ENCODE results near the gene FRMD4A.
"Not testable (repeated sequence)": the region's sequence is repeated elsewhere in the genome, so short reads cannot be mapped to it uniquely, and the experiment has no call there.

The FRMD4A gene

DNA sequence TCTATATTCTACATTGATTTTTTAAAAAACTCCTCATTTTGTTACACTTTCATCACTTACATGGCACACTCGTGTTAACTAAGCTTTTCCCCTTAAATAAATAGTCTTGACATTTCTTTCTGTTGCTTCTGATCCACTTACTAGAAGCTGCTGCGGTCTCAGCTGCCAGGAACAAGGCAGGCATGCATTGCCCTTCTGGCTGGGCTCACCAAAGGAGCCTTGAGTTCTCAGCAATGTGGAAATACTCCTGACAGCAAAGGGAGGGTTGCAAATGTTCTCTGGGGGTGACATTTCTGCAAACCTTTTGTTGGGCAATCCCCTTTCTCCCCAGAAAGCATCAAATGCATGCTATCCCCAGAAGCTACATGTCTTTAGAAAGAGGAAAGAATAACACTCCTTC, 393.9 kb downstream of the FRMD4A start:
- no peak for DNase-seq

DNA sequence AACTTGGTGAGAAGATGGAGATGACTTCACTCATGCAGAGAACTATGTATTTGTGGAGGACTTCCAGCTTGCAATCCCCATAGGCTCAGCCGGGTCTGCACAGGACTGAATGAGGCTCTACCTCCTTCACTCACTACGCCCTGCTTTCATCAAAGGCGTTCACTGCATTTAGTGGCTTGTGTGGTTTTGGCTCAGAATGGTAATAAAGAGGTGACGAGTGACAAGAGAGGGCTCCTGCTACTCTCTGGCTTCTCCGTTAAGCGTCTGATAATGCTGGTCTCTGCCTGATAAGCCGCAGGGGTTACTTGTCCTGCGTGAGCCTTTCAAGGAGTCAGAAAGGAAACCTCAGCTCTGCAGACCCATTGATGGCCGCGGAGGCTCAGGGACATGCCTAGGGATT, 400.6 kb downstream of the FRMD4A start:
- no peak for DNase-seq

DNA sequence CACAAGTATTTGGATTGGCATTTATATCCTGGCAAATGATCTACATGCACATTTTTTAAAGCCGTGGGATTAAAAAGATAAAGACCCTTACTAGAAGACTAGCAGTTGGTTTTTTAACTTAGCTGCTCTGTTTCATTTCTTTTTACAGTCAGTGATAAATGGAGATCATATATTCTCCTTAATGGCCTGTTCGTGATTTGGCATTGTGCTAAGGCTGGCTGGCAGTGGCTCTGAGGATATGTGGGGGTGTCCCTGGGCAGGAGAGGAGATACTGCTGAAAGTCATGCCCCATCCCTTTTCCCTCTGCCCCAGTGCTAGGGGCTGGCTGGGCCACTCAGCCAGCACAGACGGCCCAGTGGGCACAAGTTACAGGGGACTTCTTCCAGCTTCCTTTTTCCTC, 402.3 kb downstream of the FRMD4A start:
- DNase-seq = no peak

GRCh38 chr10:13925971-13926780, 404.5 kb downstream of the FRMD4A start:
- DNase-seq = no peak

DNA sequence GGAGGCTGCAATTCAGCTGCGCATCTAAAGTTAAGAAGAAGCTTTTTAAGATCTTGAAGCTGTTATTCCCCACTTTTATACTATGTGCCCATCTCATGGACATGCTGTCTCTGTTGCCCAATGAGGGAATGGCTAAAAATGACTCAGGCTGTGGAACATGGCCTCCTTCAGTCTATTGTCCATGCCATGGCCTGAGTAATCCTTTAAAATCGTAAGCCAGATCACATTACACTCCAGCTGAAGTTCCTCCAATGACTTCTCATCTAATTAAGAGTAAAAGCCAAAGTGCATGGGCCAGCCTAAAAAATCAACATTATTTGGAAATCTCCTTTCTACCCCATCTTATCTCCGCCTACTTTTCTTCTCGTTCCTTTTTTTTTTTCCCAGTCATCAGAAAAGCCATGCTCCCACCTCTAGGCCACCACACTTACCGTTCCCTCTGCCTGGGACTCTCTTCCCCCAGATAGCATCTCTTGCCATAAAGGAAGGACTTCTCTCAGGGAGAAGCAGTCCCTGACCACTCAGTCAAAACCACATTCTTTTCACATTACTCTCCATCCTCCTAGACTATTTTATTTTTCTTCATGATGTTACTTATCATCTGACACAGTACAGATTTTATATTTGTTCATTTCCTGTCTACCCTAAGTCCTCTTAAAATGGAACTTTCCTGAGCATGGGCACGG, 406.5 kb downstream of the FRMD4A start:
- no peak for DNase-seq

GRCh38 chr10:13922586-13922985, 408.1 kb downstream of the FRMD4A start:
- no peak for DNase-seq

DNA sequence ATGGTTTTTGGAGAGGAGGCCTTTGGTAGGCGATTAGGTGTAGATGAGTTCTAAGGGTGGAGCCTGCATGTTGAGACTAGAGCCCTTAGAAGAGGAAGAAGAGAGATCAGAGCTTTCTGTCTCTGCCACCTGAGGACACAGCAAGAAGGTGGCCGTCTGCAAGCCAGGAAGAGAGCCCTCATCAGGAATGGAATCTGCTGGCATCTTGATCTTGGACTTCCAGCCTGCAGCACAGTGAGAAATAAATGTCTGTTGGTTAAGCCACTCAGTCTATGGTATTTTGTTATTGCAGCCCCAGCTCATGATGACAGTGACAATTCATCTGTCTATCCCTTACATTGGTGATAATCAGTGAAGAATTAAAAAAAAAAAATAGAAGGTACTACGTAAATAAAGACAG, 408.8 kb downstream of the FRMD4A start:
- no peak for DNase-seq

DNA sequence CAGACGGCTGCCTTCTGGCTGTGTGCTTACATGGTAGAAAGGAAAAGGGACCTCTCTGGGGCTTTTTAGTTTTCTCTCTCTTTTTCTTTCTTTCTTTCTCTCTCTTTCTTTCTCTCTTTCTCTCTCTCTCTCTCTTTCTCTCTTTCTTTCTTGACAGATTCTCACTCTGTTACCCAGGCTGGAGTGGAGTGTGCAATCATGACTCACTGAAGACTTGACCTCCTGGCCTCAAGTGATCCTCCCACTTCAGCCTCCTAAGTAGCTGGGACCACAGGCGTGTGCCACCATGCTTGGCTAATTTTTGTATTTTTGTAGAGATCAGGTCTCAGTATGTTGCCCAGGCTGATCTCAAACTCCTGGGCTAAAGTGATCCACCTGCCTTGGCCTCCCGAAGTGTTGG, 409.6 kb downstream of the FRMD4A start:
- not testable (repeated sequence) for DNase-seq

DNA sequence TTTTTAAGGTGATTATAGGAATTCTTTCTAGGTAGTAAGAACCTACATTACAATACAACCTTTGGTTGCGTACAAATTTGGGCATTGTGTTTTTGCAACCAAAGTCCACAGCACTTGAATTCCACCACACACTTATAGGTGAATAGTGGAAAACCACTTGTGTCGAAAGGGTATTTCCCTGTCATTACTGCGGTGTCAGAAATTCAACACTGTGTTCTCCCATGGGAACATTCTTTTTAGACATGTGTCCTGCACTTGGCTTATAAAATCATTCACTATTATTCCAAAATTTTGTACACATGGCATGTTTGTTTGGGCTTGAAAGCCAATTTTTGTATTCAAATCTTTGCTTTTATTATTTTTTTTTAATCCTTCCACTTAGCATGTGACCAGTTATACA, 410.3 kb downstream of the FRMD4A start:
- no peak for DNase-seq

DNA sequence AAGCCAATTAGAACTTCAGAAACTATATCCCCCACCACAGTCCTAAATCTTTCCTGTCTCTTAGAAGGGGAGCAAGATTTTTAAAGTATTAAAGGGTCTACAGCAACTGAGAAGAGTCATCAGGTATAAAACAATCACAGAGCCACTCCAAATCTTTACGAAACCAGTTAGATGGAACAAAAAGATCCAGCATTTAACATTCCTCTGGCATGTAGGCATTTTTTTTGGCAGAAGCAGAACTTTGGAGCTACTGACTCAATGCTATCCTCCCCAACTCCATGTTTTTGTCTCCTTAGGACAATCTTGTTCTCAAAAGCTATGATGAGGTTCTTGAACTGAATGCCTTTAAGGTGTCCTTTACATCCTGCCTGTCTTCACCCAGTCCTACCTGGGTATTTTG, 410.7 kb downstream of the FRMD4A start:
- no peak for DNase-seq

DNA sequence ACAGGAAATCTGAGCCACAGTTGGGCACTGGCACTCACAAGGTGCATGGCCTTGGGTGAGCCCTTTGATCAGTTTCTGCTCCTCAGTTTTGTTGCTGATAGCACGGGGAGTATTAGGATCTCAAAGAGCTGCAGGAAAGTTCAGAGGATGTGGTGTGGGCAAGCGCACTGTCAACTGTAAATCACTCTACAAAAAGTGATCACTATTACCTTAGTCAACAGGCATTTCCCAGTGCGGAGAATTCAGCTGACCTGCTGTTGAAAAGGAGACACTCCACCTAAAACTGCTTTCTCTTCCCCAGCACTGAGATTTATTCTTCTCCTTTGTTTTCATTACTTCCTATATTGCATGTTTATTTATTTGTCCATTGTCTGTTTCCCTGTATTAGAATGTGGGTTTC, 412.9 kb downstream of the FRMD4A start:
- DNase-seq = no peak

DNA sequence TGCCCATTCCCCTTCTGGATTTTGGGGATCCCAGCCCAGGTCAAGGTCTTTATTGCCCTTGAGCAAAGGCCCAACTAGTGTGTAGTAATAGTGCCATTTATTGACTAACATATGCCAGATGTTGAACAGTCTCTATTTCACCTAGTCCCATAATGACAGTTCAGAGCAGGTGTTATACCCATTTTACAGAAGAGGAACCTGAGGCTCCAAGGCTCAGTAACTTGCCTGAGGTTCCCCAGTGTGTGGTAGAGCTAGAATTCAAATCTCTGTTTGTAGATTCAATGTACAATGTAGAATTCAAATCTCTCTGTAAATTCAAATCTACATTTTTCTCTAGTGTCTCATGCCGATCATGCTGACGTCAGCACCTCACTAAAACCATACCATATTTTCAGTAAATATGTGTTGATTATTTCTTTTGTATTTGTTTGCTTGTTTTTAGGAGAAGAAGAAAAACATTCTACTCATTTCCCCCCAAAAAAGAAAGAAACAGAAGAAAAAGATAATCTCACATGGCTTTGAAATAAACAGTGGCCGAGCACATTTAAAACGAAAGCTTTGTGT, 414.3 kb downstream of the FRMD4A start:
- DNase-seq = no peak

GRCh38 chr10:13915710-13916109, 415.0 kb downstream of the FRMD4A start:
- no peak for DNase-seq

DNA sequence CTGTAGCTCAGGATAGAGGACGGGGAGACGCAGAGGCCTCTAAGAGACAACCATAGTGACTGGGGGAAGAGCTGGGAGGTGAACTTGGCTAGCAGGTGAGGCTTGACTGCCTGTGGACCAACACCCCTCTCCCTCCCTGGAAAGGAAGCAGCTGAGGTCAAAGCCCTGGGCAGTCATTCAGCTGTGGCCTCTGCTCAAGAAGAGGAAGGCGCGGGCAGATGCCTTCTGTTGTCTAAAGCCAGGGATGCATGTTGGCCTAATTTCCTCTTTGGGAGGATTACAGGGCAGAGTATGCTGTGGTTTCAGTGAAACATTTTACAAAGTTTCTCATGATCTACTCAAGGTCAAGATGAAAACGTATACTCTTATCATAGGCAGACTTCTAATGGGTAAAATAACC, 416.8 kb downstream of the FRMD4A start:
- no peak for DNase-seq

DNA sequence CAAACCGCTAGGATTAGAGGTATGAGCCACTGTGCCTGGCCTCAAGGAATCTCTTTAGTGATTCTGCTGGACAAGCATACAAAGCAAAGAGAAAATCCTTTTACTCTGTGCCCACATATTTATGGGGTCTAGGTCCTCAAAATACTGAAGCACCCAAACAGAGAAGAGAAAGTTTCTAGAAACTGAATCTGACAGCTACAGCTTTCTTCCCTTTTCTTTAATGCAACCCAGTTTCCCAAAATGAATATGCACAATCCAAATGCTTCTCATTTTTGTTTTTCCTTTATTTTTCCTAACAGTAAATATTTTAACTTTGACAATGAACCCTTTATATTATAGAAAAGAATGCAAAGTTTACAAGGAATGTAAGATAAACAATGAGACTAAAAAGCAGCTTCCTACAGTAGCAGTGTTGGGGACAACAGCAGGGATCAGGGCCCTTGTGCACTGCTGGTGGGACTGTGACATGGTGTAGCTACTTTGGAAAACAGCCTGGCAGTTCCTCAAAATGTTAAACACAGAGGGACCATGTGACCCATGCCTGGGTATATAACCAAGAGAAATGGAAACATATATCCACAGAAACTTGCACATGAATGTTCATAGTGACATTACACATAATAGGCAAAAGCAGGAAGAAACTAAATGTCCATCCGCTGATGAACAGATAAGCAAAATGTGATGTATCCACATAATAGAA, 418.8 kb downstream of the FRMD4A start:
- no peak for DNase-seq

- DNase-seq = no peak
Measured at GRCh38 chr10:13909516-13910258, 421.0 kb downstream of the FRMD4A start.

GRCh38 chr10:13908475-13908874, 422.2 kb downstream of the FRMD4A start:
- DNase-seq = no peak

- no peak for DNase-seq
Measured at GRCh38 chr10:13907570-13907969, 423.2 kb downstream of the FRMD4A start.

DNA sequence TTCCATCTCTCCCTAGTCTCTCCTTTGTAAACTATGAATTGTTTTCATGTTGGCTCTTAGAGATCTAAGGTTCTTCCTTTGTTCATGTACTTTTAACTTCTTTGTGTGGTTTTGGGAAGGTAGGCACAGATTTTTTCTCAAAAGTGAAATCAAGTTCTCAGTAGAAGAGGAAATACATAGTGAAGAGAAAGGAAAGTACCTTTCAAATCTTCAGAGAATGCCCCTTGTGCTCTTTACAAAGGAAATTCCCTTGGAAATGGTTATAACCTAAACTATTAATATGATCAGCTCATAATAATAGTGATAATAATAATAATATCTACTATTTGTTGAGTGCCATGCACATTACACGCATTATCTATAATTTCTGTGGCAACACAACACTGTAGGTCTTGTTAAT, 425.4 kb downstream of the FRMD4A start:
- DNase-seq = no peak

DNA sequence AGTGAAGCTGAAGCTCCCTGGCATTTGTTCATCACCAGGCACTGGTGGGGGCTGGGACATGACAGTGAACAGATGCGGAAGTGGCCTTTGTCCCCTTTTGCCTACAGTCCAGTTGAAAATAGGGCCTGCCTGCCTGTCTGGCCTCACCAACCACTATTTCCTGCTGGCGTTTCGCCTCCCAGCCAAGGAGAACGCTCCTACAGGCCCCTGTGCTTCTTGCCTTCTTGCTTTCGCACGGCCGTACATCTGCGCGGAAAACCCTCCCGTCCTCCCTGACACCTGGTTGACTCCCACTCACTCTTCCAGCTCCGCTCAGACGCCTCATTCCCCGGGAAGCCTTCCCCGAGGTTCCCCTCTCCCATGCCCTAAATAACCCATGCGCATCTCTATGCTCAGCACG, 426.7 kb downstream of the FRMD4A start:
- no peak for DNase-seq

DNA sequence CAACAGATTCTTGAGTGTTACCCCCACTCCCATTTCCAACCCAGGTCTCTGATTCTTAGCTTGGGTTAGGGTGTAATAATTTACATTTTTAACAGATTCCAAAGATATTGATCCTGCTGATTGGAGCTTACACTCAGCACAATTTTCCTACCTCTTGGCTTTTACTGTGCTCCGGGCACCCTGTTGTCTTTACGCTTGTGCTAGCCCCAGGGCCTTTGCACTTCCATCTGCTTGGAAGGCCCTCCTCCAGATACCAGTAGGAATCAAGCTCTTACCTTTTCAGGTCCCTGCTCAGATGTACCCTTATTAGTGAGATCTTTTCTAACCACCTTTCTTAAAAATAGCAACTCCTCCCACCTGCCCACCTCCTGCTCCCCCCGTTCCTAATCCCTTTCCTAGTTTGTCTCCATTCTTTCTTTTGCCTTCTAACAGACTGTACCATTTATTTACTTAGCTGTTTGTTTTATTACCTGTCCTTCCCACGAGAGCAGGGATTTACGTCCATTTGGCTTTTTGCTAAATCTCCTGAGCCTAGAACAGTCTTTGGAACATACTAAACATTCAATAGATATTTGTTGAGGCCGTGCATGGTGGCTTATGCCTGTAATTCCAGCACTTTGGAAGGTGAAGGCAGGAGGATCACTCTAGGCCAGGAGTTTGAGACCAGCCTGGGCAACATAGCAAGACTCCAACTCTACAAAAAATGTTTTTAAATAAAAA, 427.7 kb downstream of the FRMD4A start:
- DNase-seq = no peak

- no peak for DNase-seq
Measured at GRCh38 chr10:13899941-13900340, 430.8 kb downstream of the FRMD4A start.
